Stimulated activated naive CD8-positive, alpha-beta T cell treated with anti-CD3 and anti-CD28 coated beads, Interleukin-15, Interleukin-2, amounts not matched to agents 100 ng/mL and 50 ng/mL, for 24 hours (primary cell): ENCODE measurements around the gene STRN3.
"Not testable (repeated sequence)": the region's sequence is repeated elsewhere in the genome, so short reads cannot be mapped to it uniquely, and the experiment has no call there.

ENCODE experiments used
- H3K27ac Mint-ChIP-seq: one replicate; pipeline ENCODE4 v1.8.0; 2021; ENCODE audit warnings: mild to moderate bottlenecking, mixed read lengths
- H3K27me3 Mint-ChIP-seq: one replicate; pipeline ENCODE4 v1.8.0; 2021; ENCODE audit warnings: mixed read lengths
- H3K36me3 Mint-ChIP-seq: one replicate; pipeline ENCODE4 v1.8.0; 2021; ENCODE audit warnings: low read depth, mixed read lengths
- H3K4me1 Mint-ChIP-seq: one replicate; pipeline ENCODE4 v1.8.0; 2021; ENCODE audit warnings: low read depth, mixed read lengths
- H3K4me3 Mint-ChIP-seq: one replicate; pipeline ENCODE4 v1.8.0; 2021; ENCODE audit warnings: mild to moderate bottlenecking, mixed read lengths
- H3K9me3 Mint-ChIP-seq: one replicate; pipeline ENCODE4 v1.8.0; 2021; ENCODE audit warnings: mixed read lengths

The STRN3 gene, protein sequence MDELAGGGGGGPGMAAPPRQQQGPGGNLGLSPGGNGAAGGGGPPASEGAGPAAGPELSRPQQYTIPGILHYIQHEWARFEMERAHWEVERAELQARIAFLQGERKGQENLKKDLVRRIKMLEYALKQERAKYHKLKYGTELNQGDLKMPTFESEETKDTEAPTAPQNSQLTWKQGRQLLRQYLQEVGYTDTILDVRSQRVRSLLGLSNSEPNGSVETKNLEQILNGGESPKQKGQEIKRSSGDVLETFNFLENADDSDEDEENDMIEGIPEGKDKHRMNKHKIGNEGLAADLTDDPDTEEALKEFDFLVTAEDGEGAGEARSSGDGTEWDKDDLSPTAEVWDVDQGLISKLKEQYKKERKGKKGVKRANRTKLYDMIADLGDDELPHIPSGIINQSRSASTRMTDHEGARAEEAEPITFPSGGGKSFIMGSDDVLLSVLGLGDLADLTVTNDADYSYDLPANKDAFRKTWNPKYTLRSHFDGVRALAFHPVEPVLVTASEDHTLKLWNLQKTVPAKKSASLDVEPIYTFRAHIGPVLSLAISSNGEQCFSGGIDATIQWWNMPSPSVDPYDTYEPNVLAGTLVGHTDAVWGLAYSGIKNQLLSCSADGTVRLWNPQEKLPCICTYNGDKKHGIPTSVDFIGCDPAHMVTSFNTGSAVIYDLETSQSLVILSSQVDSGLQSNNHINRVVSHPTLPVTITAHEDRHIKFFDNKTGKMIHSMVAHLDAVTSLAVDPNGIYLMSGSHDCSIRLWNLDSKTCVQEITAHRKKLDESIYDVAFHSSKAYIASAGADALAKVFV

DNA sequence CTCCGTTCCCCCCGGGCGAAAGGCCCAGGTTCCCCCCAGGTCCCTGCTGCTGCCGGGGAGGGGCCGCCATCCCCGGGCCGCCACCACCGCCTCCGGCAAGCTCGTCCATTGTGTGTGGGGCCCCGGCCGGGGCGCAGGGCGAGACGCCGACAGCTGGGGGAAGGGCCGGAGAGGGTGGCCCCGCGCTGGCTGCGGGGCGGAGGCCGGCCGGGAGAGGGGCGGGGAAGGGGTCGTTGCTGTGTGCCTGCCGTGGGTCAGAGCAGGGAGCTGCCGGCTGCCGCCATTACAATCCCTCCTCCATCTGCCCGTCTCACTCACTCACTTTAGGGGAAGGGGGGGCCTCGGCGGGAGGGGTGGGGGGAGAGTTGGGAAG is at the start of gene STRN3:
STRN3 (minus strand) TSS at position 303 of the 373 bp plus-strand sequence; CDS start at position 109, 194 bp downstream.
- no peaks in the 10 kb centered on the region for H3K27me3 Mint-ChIP-seq
- peak within 1 kb of the TSS; percentile 98 for H3K4me3 Mint-ChIP-seq
- H3K9me3 Mint-ChIP-seq, result no peaks in the 10 kb centered on the region
- peaks cover 56% of the 10 kb centered on the region for H3K4me1 Mint-ChIP-seq
- H3K36me3 Mint-ChIP-seq, result peaks cover 7% of the 10 kb centered on the region
- peak within 1 kb of the TSS; percentile 95 for H3K27ac Mint-ChIP-seq

DNA sequence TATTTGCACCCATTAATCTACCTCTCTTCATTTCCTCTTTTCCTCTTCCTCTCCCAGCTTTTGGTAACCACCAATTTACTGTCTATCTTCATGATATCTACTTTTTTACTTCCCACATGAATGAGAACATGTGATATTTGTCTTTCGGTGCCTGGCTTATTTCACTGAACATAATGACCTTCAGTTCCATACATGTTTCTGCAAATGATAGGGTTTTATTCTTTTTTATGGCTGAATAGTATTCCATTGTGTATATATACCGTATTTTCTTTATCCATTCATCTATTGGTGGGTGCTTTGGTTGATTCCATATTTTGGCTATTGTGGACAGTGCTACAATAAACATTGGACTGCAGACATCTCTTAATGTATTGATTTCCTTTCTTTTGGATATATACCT is 49.0 kb upstream of the STRN3 start:
- Mint-ChIP-seq H3K9me3 (peaks cover 4% of the 10 kb centered on the region), H3K36me3 (peaks cover 31% of the 10 kb centered on the region), H3K27me3 (no peaks in the 10 kb centered on the region), H3K4me1 (no peaks in the 10 kb centered on the region), H3K27ac (no peak overlapping the region), H3K4me3 (no peak overlapping the region)

DNA sequence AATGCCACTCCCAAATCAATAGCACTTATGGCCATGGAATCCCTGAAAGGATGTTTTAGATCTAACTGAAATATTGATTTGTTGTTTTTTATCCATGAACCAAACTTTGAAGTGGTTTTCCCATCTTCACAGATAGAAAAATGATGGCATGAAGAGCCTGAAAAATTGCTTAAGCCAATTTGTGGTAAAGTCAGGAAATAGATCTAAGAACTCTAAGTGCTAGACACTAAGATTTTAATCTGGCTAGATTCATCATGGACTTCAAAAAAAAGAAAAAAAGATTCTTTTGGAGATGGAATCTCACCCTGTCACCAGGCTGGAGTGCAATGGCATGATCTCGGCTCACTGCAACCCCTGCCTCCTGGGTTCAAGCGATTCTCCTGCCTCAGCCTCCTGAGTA is 45.0 kb upstream of the STRN3 start:
- peaks cover 4% of the 10 kb centered on the region for H3K9me3 Mint-ChIP-seq
- no peaks in the 10 kb centered on the region for H3K4me1 Mint-ChIP-seq
- peaks cover 28% of the 10 kb centered on the region for H3K36me3 Mint-ChIP-seq
- H3K4me3 Mint-ChIP-seq, result no peak overlapping the region
- no peak overlapping the region for H3K27ac Mint-ChIP-seq
- no peaks in the 10 kb centered on the region for H3K27me3 Mint-ChIP-seq

DNA sequence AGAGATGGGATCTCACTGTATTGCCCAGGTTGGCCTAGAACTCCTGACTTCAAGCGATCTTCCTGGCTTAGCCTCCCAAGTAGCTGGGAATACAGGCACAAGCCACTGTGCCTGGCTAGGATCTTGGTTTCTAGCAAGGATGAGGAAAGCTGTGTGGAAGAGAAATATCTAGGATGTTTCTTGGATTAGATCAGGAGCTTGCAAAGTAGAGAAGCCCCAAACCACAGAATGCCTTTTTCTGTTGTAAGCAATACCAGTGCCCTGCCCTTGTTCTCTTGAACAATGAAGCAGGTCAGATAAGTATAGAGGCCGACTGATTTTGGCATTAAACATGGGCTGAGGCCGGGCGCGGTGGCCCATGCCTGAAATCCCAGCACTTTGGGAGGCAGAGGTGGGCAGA is 44.3 kb upstream of the STRN3 start:
- no peak overlapping the region for H3K27ac Mint-ChIP-seq
- peaks cover 4% of the 10 kb centered on the region for H3K9me3 Mint-ChIP-seq
- no peaks in the 10 kb centered on the region for H3K4me1 Mint-ChIP-seq
- no peak overlapping the region for H3K4me3 Mint-ChIP-seq
- H3K27me3 Mint-ChIP-seq, result no peaks in the 10 kb centered on the region
- peaks cover 26% of the 10 kb centered on the region for H3K36me3 Mint-ChIP-seq

DNA sequence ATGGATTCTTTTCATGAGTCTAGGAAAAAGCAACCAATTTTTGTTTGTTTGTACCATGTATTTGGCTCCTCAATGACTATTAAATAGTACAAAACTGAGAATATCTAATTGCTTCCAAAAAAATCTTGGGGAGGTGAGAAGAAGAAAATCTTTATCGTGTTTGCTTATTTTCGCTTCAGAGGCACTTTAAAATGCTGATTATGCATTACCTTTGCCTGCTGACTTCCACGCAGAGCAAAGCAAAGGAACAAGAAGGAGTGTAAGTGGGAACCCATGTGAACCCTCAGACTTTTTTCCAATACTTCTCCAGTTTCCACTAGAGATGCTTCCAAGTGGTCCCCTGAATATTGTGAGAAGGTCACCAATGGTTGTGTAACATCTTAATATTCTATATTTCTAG is 43.2 kb upstream of the STRN3 start:
- Mint-ChIP-seq H3K4me1 (no peaks in the 10 kb centered on the region), H3K36me3 (peaks cover 20% of the 10 kb centered on the region), H3K27ac (no peak overlapping the region), H3K9me3 (no peaks in the 10 kb centered on the region), H3K4me3 (no peak overlapping the region), H3K27me3 (no peaks in the 10 kb centered on the region)

DNA sequence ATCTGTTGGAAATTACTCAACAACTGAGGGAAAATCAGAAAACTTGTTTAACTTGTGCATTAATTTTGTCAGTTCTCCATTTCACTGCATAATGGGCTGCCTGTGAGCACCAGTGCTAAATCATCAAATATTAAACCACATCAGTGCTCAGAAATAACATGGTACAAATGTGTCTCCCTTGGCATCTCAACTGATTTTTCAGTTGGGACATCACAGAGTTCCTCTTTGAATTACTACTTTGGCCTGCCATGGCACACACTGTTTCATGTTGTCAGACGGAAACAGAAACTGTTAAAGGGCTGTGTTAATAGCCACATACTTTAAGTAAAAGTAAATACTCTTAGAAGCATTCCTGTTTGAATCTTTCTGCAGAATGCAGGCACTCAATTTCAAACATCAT is 42.1 kb upstream of the STRN3 start:
- no peaks in the 10 kb centered on the region for H3K27me3 Mint-ChIP-seq
- H3K4me1 Mint-ChIP-seq, result no peaks in the 10 kb centered on the region
- no peak overlapping the region for H3K4me3 Mint-ChIP-seq
- no peak overlapping the region for H3K27ac Mint-ChIP-seq
- peaks cover 20% of the 10 kb centered on the region for H3K36me3 Mint-ChIP-seq
- H3K9me3 Mint-ChIP-seq, result no peaks in the 10 kb centered on the region

DNA sequence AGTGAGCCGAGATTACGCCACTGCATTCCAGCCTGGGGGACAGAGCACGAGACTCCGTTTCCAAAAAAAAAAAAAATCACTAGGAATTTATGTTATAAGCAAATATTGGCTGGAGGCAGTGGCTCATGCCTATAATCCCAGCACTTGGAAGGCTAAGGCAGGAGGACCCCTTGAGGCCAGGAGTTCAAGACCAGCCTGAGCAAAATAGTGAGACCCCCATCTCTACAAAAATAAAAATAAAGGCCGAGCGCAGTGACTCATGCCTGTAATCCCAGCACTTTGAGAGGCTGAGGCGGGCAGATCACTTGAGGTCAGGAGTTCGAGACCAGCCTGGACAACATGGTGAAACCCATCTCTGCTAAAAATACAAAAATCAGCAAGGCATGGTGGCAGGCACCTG is 36.7 kb upstream of the STRN3 start:
- H3K9me3 Mint-ChIP-seq, H3K4me1 Mint-ChIP-seq, H3K4me3 Mint-ChIP-seq, H3K27me3 Mint-ChIP-seq, H3K36me3 Mint-ChIP-seq, H3K27ac Mint-ChIP-seq: not testable (repeated sequence)

DNA sequence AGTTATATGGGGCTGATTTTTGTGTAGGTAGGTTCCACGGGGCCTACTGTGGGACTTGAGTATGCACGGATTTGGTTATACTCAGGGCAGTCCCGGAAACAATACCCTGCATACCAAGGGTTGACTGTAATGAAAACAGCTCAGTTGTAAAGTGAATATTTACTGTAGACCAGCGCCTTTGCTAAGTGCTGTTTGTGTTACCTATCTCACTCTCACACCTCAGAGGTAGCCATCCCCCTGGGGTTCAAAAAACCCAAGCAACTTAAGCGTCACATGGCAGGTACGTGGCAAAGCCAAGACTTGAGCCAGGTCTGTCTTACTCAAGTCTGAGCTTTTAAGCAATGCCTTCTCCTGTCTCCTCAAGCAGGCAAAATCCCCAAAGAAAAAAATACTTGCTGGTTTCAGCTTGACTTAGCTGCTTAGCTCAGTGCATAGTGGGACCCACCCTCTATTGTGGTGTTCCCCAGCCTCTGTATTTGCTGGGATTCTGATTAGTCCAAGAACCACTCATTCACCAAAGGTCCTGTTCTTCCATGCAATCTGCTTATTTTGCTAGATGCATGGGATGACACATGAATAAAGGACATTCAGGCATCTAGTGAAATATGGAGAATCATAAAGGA is 34.2 kb upstream of the STRN3 start:
- H3K9me3 Mint-ChIP-seq, result no peaks in the 10 kb centered on the region

DNA sequence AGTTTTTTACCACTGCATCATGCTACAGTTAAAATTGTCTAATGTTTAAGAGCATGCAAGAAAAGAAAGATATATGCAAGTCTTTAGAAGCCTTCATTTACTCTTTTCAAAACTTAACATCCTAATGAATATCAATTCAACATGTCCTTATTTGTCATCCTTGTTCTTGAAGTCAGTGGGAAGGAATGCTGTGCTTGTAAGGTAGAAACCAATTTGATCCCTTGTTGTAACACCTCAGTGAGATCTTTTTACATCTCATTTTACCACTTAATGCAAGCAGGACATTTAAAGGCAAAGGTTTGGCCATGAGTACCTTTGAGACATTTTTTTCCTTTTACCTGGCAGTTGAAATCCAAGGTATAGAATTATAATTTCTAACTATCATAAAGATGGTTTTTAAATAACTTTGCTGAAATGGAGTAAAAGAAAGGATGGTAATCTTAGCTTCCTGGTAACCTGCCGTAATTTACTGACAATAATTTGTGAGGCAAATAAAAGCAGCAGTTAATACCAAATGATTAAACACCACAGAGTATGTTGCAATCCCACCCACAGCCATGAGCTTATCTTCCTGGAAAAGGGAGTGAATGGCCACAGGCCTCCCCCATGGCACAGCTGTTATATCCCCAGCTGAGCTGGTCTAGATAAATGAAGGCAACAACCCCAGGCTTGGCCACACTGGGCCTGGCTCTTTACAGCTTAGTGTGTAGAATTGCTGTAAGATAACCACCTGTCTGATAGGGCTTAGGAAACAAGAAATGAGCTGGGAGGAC is 33.2 kb upstream of the STRN3 start:
- no peak overlapping the region for H3K4me3 Mint-ChIP-seq
- no peak overlapping the region for H3K27ac Mint-ChIP-seq
- H3K36me3 Mint-ChIP-seq, result no peaks in the 10 kb centered on the region
- no peaks in the 10 kb centered on the region for H3K27me3 Mint-ChIP-seq
- H3K4me1 Mint-ChIP-seq, result peaks cover 6% of the 10 kb centered on the region
- no peaks in the 10 kb centered on the region for H3K9me3 Mint-ChIP-seq

More for the DNA sequence above, 34.2 kb upstream of the STRN3 start:
- Mint-ChIP-seq H3K4me1 (peaks cover 6% of the 10 kb centered on the region), H3K27ac (no peak overlapping the region), H3K4me3 (no peak overlapping the region), H3K27me3 (no peaks in the 10 kb centered on the region), H3K36me3 (no peaks in the 10 kb centered on the region)

DNA sequence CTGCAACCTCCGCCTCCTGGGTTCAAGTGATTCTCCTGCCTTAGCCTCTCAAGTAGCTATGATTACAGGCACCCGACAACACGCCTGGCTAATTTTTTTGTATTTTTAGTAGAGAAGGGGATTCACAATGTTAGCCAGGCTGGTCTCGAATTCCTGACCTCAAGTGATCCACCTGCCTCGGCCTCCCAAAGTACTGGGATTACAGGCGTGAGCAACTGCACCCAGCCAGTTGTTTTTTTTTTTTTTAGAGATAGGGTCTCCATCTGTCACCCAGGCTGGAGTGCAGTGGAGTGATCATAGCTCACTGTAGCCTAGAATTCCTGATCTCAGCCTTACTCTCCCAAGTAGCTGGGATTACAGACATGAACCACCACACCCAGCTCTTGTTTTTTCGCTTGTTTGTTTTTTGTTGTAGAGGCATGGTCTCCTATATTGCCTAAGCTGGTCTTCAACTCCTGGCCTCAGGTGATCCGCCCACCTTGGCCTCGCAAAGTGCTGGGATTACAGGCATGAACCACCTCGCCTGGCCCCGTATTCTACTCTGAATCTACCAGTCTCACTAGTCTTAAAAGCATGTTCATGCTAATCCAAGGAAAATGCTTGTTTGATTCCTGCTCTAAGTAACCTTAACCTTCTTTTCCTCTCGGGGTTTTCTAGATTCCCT is 31.7 kb upstream of the STRN3 start:
- no peaks in the 10 kb centered on the region for H3K27me3 Mint-ChIP-seq
- H3K9me3 Mint-ChIP-seq, result no peaks in the 10 kb centered on the region
- no peak overlapping the region for H3K4me3 Mint-ChIP-seq
- H3K27ac Mint-ChIP-seq, result no peak overlapping the region
- H3K36me3 Mint-ChIP-seq, result no peaks in the 10 kb centered on the region
- H3K4me1 Mint-ChIP-seq, result peaks cover 6% of the 10 kb centered on the region

DNA sequence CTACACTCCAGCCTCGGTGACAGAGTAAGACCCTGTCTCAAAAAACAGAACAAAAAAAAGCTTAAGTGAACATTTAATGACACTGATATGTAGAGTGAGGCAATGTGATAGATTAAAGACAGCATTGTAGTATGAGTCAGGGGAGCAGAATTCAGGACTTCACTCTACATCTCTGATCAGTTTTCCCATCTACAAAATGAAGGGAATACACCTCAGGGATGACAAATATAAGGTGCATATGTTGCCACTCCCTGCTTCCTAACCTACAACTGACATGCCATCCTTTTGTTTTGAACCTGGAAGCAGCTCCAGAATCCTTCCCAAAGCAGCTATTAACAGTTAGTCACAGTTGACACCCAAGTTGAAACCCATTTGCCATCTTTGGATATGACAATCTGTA is 30.9 kb upstream of the STRN3 start:
- Mint-ChIP-seq H3K9me3 (no peaks in the 10 kb centered on the region), H3K36me3 (no peaks in the 10 kb centered on the region), H3K27ac (no peak overlapping the region), H3K4me1 (peaks cover 6% of the 10 kb centered on the region), H3K27me3 (no peaks in the 10 kb centered on the region), H3K4me3 (no peak overlapping the region)

DNA sequence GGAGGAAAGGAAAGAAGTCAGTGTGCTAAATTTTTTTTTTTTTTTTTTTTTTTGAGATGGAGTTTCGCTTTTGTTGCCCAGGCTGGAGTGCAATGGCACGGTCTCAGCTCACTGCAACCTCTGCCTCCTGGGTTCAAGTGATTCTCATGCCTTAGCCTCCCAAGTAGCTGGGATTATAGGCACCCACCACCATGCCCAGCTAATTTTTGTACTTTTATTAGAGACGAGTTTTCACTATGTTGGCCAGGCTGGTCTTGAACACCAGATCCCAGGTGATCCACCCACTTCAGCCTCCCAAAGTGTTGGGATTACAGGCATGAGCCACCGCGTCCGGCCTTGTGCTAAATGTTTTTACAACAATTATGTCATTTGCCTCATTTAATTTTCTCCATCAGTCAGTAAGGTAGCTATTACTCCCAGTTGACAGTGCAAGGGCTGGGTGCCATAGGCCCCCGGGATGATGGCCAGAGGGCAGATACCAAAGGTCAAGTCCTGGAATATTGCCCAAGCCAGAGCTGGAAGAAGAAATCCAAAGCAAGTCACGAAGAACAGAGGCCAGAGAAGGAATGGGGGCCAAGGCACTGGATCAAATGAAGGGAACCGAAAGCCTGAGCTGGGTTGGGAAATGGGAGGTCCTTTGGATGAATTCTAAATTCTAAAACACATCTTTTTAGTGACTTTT is 26.9 kb upstream of the STRN3 start:
- not testable (repeated sequence) for H3K9me3 Mint-ChIP-seq, H3K27ac Mint-ChIP-seq, H3K36me3 Mint-ChIP-seq, H3K4me1 Mint-ChIP-seq, H3K27me3 Mint-ChIP-seq, H3K4me3 Mint-ChIP-seq

DNA sequence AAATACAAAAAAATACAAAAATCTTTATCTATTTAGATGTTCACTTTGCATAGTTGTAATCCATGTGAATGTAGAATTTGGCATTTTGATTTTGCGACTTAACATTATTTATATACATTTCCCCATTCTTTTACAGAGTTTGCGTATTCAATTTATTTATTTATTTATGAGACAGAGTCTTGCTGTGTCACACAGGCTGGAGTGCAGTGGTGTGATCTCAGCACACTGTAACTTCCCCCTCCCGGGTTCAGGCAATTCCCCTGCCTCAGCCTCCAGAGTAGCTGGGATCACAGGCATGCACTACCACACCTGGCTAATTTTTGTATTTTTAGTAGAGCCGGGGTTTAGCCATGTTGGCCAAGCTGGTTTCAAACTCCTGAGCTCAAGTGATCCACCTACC is 25.3 kb upstream of the STRN3 start:
- Mint-ChIP-seq H3K36me3 (peaks cover 5% of the 10 kb centered on the region), H3K27me3 (no peaks in the 10 kb centered on the region), H3K27ac (no peak overlapping the region), H3K9me3 (no peaks in the 10 kb centered on the region), H3K4me3 (no peak overlapping the region), H3K4me1 (peaks cover 8% of the 10 kb centered on the region)

DNA sequence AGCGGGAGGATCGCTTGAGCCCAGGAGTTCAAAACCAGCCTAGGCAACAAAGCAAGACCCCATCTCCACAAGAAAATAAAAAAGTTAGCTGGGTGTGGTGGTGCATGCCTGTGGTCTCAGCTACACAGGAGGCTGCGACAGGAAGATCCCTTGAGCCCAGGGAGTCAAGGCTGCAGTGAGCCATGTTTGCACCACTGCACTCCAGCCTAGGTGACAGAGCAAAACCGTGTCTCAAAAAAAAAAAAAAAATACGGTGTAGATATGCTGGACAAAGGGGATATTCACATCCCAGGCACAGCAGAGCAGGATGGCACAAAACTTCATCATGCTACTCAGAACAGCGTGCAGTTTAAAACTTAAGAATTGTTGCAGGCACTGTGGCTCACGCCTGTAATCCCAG is 24.8 kb upstream of the STRN3 start:
- H3K4me3 Mint-ChIP-seq, result no peak overlapping the region
- peaks cover 5% of the 10 kb centered on the region for H3K36me3 Mint-ChIP-seq
- H3K4me1 Mint-ChIP-seq, result peaks cover 8% of the 10 kb centered on the region

More for the DNA sequence above, 24.8 kb upstream of the STRN3 start:
- Mint-ChIP-seq H3K27ac (no peak overlapping the region), H3K9me3 (no peaks in the 10 kb centered on the region), H3K27me3 (no peaks in the 10 kb centered on the region)
